GM21576 (cell line): ENCODE measurements around the gene SLC25A38.
"Not testable (repeated sequence)": the region's sequence is repeated elsewhere in the genome, so short reads cannot be mapped to it uniquely, and the experiment has no call there.

Experiments used
- ATAC-seq: cut with Tn5 transposase; IDR thresholded peaks from one replicate; pipeline ENCODE4 v1.9.1; 2021; ENCODE audit warnings: mild to moderate bottlenecking, moderate library complexity; ENCODE audit not compliant: unreplicated experiment

Gene SLC25A38

DNA sequence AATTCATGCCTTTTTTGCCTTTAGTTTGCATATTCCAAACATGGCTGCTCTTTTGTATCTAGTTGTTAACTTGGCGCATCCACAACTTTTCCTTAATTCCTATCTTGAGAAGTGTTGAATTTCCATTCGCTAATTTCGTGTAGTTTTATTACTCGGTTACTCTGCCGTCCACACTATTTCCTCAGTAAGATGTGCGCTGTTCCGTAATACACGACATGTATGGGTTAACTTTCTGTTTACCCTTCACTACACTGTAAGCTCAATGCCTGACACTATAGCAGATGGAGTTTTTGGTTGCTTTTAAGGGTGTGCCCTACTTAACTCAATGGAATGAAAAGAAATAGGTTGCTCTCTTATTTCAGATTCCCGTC, 24.1 kb downstream of the SLC25A38 start:
- ATAC-seq, result no peak

DNA sequence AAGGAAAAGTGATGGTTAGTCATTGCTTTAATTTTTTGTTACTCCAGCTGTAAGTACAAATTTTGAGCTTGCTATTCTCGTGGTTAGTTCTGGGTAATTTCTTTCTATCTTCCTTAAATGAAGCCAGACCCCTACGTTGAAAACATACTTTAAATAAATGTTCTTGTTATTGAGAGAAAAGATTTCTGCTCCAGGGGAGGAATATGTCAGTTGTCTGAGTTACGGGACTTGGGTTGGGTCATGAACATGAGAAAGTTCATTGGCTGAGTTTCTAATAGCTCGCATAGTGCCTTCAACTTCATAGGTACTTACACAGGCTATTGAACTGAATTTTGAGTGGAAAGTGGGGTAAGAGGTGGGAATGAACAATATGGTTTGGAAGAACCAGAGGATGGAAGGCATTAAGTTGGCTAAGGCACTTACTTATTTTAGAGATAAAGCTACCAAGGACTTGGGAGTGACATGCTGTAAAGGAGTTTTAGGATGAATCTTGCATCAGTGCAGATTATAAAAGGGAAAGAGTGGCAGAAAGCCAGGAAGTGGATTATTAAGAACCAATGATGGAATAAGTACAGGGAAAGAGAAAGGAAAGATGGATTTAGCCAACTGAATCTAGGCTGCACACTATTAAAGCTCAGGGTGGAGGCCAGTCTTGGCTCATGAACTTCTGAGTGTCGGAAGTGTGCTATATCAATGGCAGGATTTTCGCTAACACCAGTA, 24.8 kb downstream of the SLC25A38 start:
- ATAC-seq, result no peak

DNA sequence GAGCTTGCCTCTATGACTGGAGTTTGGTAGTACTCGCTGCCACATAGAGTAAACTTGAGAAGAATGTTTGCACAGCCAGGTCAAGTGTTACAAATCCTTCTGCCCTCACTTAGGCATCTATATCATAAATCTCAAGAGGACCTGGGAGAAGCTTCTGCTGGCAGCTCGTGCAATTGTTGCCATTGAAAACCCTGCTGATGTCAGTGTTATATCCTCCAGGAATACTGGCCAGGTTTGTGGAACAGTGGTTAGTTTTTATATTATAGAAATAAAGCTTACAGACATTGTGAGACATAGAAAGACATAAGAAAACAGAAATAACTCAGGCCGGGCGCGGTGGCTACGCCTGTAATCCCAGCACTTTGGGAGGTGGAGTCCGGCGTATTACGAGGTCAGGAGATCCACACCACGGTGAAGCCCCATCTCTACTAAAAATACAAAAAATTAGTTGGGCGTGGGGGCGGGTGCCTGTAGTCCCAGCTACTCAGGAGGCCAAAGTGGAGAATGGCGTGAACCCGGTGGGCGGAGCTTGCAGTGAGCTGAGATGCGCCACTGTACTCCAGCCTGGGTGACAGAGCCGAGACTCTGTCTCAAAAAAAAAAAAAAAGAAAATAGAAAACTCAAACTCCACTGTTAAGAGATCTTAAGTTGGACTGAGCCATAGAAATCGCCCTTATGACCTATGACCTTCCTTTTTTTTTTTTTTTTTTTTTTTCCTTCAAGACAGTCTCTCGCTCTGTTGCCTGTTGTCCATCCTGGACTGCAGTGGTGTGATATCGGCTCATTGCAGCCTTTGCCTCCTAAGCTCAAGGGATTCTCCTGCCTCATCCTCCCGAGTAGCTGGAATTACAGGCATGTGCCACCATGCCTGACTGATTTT, 25.6 kb downstream of the SLC25A38 start:
- no peak for ATAC-seq

DNA sequence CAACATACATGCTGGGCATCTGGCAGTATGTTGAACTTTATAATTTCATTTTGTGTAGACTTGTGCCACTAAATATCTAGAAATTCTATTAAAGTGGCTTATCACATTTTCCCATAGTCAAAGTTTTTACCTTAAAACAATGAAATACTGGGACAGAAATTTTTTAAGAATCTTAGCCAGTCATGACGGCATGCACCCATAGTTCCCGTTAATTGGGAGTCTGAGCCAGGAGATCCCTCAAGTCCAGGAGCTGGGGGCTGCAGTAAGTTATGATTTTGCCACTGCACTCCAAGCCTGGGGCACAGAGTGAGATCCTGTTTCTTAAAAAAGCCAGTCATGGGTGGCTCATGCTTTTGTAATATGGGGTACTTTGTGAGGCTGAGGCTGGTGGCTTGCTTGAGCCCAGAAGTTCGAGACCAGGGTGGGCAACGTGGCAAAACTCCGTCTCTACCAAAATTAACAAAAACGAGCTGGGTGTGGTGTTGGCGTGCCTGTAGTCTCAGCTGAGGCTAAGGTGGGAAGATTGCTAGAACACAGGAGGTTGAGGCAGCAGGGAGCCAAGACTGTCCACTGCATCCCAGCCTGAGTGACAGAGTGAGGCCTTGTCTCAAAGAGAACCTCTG, 26.5 kb downstream of the SLC25A38 start:
- no peak for ATAC-seq

DNA sequence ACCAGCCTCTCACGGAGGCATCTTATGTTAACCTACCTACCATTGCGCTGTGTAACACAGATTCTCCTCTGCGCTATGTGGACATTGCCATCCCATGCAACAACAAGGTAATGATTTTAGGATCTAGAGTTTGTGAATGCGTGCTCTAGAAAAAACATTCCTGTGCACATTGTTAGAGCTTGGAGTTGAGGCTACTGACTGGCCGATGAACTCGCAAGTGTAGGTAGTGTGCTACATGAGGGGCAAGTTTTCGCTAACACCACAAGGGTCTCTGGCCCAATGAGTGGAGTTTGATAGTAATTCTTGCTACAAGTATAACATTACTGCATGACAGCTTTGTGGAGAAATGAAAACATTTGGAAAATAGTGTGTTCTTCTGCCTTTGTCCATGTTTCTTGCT, 27.7 kb downstream of the SLC25A38 start:
- no peak for ATAC-seq

DNA sequence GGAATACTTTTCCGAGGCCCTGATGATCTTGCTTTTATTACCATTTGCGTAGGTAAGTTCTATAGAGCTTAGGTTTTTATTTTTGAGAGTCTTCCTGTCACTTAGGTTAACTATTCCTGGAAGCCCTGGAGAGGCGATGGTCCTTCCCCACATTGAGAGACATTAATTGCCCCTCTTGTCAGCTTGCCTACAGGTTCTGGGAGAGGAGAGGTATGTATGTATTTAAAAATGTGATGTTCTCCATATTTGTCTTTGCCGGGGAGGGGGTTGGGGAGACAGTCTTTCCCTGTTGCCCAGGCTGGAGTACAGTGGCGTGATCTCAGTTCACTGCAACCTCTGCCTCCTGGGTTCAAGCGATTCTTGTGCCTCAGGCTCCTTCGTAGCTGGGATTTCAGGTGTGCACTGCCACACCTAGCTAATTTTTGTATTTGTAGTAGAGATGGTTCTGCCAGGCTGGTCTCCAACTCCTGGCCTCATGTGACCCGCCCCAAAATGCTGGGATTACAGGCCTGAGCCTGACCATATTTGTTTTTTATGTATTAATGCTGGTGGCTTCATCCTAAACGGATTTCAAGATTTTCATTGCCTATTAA, 29.6 kb downstream of the SLC25A38 start:
- ATAC-seq, result no peak

DNA sequence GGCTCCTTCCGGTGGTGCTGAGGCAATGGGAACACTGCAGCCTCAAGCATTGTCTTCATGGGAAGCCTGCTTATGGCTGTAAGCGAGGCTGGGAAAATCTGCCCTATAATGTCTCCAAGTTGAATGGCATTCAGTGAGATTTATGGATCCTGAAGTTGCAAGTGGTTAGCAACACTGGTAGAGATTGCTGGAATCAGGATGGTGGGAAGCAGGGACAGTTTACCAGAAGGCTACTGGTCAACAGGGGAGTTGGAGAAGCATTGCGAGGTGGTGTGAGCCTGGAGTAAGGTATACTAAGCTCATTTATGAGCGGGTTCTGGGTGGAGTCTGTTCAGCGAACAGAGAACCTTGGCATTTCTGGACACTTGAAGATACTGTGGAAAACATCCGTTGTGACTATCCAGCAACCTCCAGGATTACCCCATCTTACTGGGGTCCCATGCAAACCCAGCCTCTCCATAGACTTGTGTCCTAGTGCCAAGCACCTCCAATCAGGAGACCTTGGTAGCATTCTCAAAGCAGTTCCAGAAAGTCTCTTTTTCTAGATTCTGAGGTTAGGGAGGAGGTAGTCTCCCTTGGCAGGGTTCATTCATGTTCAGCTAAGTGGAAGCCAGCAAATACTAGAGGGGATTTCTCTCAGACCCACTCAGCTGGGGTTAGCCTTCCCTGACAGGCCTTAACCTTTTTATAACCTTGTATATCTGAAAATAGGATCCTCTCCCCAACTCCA, 30.7 kb downstream of the SLC25A38 start:
- ATAC-seq, result no peak

DNA sequence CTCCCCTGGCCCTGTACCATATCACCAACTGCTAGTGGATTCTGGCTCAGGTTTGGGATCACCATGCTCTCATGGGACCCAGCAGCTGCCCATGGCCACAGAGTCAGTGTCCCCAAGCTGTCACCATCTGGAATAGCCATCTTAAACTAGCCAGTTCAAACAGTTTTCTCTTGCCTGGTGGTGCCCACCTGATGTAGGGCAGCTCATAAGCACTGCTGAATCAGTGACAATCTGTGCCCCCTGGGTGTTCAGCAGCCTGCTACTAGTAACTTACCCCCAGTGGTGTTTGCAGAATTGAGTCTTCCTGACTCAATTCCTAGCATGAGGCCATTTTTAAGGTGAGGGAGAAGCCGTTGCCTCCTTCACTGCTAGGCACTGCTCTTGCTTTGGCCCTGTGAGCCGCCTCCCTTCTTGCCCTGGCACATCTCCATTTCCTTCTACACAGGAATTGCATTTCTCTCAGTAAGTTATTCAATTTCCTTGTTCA, 31.3 kb downstream of the SLC25A38 start:
- ATAC-seq, result no peak

DNA sequence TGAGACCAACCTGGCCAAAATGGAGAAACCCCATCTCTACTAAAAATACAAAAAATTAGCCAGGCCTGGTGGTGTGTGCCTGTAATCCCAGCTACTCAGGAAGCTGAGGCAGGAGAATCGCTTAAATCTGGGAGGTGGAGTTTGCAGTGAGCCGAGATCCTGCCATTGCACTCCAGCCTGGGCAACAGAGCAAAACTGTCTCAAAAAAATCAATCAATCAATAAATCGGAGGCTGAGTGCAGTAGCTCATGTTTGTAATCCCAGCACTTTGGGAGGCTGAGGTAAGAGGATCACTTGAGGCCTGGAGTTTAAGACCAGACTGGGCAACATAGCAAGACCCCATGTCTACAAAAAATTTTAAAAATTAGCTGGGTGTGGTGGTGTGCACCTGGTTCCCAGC, 32.1 kb downstream of the SLC25A38 start:
- not testable (repeated sequence) for ATAC-seq

DNA sequence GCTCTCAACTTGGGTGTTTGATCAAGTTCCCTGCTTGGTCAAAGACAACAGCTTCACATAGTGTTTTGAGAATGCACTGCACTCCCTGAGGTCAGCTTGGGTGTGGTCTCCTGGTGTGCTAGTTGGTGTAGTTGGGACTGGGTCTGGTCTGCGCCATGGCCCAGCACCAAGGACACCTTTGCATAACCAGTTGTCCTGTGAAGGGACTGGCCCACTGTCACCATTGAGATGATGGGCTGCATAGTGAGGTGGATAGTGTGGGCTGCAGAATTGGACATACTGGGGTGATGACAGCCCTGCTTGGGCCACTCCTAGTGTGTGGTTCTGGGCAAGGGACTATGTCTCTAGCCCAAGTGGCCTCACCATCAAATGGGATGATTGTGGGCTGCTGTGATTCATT, 32.8 kb downstream of the SLC25A38 start:
- ATAC-seq, result no peak

DNA sequence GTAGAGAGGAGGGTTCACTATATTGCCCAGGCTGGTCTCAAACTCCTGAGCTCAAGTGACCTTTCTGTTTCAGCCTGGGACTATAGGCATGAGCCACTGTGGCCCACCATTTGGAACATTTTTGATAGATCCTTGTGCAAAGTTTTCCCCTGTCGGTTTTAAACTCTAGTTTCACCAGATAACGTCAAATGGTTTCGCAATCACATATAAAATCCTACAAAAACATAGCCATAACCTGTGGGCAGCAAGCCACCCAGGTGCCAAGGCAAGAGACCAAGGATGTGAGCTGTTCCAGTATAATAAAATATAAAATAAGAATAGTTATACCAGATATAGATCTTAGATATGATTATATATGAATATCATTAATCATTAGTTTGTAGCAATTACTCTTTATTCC, 33.8 kb downstream of the SLC25A38 start:
- not testable (repeated sequence) for ATAC-seq

DNA sequence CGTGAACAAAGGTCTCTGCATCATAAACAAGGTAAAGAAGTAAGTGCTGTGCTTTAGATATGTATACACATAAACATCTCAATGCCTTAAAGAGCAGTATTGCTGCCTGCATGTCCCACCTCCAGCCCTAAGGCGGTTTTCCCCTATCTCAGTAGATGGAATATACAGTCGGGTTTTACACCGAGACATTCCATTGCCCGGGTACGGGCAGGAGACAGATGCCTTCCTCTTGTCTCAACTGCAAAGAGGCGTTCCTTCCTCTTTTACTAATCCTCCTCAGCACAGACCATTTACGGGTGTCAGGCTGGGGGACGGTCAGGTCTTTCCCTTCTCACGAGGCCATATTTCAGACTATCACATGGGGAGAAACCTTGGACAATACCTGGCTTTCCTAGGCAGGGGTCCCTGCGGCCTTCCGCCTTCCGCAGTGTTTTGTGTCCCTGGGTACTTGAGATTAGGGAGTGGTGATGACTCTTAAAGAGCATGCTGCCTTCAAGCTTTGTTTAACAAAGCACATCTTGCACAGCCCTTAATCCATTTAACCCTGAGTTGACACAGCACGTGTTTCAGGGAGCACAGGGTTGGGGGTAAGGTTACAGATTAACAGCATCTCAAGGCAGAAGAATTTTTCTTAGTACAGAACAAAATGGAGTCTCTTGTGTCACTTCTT, 35.5 kb downstream of the SLC25A38 start:
- not testable (repeated sequence) for ATAC-seq

DNA sequence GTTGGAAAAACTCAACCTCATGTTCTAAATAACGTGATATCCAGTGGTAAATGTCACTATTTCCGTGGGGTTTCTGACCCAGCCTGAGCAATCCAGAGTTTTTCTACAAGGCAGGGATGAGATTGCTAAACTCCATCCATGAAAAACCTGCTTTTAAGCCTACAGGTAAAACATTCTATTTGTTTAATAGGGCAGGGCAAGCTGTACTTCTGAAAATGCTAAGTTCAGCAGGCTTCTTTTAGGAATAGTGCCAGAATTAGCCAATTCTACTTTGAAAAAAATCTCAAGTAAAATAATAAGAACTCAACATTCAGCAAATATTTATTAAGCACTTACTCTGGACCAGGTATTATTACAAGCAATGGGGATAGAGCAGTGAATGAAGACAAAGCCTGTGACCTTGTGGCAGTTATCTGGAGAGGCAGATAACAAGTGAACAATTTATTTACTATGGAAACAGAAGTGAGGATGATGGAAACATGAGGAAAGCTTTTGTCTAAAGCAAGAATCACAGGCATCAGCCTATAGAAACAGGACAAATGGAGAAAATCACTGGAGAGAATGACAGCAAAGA, 36.7 kb downstream of the SLC25A38 start:
- no peak for ATAC-seq

DNA sequence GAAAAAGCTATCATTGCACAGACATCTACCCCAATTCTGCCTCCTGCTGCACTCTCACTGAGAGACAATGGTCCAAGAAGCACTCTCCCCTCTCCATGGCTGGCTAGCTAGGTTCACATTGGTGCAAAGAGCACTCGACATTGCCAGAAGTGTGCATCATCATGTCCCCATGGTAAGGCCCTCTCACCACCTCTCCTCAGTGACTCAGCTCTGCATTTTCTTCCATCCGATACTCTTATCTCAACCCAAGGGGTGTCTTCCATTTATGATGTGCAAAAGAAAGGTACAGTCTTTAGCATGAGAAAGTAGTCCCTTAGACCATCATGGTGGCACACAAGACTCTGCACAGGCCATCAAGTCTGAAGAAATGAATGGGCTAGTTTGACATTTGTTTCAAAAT, 37.4 kb downstream of the SLC25A38 start:
- ATAC-seq, result no peak

DNA sequence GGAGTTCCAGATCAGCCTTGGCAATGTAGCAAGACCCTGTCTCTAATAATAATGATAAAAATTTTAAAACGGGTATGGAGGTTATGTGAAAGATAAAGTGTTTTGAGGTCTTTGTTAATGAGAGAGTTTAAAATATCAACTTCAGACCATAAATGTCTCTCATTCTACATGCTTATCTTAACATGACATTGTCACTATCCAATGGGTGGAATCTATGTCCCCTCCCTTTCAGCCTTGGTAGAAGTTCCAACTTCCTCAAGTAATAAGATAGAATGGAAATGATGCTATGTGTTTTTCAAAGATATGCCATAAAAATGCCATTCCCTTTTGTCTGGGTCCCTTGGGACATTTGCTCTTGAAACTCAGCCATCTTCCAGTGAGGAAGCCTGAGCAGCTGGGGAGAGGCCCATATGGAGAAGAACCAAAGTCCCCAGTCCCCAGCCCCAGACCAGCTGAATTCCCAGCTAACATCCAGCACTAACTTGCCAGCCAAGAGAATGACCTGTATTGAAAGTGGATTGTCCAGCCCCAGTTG, 40.3 kb downstream of the SLC25A38 start:
- no peak for ATAC-seq

DNA sequence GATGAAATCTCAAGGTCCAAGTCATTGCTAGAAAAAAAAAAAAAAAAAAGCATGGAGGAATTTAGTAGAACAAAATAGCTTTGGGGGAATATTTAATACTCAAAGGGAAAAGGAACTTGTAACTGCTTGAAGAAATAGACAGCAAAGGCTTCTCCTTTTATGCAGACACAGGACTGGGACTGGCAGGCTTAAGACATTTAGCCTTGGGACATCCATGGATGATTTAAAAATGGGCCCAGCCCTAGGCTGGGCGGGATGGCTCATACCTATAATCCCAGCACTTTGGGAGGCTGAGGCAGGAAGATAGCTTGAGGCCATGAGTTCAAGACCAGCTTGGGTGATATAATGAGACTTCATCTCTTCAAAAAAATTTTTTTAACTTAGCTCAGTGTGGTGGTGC, 43.1 kb downstream of the SLC25A38 start:
- ATAC-seq, result no peak

DNA sequence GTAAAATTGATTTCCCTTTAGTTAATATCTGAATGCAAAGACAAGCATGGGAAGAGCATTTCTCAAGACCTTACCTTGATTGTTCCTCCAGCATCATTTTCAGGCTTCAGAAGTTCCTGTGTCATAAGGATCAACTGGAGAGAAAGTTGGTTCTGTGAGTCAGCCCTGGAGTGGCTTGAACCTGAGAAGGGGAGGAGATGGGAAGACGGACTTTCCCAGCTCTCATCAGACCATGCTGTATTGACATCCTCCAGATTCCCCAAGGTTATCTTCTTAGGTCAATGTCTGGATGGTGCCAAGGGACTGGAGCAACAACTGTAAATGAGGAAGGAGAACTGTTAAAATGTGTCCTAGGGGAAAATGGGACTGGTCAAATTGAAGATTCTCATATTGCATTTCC, 44.3 kb downstream of the SLC25A38 start:
- no peak for ATAC-seq

DNA sequence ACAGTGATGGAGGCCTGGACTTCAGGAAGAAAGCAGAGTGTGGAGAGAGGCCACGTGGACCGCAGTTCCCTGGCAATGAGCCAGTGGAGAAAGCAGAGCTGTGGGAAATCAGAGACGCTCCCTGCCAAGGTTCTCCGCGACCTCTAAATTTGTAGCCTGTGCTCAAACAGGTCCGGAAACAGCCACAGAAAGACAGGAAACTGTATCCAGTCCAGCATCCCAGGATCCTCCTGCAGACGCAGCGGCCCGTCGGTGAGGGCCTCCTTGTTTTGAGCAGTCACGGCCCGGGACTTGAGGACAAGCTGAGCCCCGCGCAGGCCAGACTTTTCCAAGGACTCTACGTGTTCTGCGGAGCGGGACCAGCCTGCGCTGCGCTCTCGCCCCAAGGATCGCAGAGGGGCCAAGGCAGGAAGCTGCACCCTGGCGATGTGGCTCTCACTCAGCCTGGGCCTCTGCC, 45.6 kb downstream of the SLC25A38 start:
- no peak for ATAC-seq

DNA sequence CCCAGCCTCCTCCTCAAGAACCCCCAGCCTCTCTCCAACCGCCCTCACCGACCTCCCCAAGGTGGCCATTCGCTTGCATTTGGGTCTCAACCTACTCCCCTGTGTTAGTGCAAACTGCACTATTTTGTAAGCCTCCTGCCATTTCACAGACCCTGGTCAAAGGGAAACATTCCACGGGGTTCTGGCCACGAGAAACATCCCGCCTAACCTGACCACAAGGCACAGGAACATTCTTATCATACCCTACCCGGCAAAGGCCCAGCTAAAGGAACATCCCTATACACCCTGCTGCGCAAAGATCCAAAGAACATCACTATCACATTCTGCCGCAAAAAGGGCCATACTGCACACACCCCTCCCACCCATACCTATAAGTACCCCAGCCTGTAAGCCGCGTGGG, 46.3 kb downstream of the SLC25A38 start:
- no peak for ATAC-seq
